Heart left ventricle (tissue), 16 donors: ENCODE data around the gene WNT10A. TPM values are rescaled to one million over a fixed set of nuclear protein-coding genes. Genes with fewer than 3 reads are reported as not detected.

Source experiments
- ATAC-seq, 4 donors: fragments of 200-7000 bp; cut with Tn5 transposase; one replicate each; pipeline ENCODE4 v1.9.1; 2020 to 2022; ENCODE audit warnings: moderate library complexity in 4 of 4, mild to moderate bottlenecking in 3 of 4, moderate number of reproducible peaks in 1 of 4
- DNase-seq, 5 donors: peaks; one replicate each; pipeline ENCODE4 v3.0.0-alpha.2; 2020
- H3K27ac ChIP-seq, 12 donors: fragments of 200-600 bp; sonication (generic) in 4 of 12; one replicate each; pipeline versions ENCODE4 v1.5.0 to v1.8.0; 2016 to 2022; ENCODE audit warnings: mild to moderate bottlenecking in 2 of 12
- H3K27me3 ChIP-seq, 9 donors: fragments of 200-600 bp; sonication (generic) in 2 of 9; one replicate each; pipeline versions ENCODE4 v1.5.1 to v1.8.0; 2016 to 2022; ENCODE audit warnings: mild to moderate bottlenecking in 3 of 9
- H3K36me3 ChIP-seq, 9 donors: fragments of 200-600 bp; sonication (generic) in 2 of 9; one replicate each; pipeline versions ENCODE4 v1.5.0 to v1.8.0; 2018 to 2022; ENCODE audit warnings: mild to moderate bottlenecking in 2 of 9
- H3K4me1 ChIP-seq, 12 donors: fragments of 200-600 bp; sonication (generic) in 4 of 12; one replicate each; pipeline versions ENCODE4 v1.5.0 to v1.8.0; 2016 to 2022; ENCODE audit warnings: mild to moderate bottlenecking in 3 of 12
- H3K4me3 ChIP-seq, 12 donors: fragments of 200-600 bp; sonication (generic) in 4 of 12; one replicate each; pipeline versions ENCODE4 v1.5.0 to v1.8.0; 2017 to 2022; ENCODE audit warnings: mild to moderate bottlenecking in 9 of 12, moderate library complexity in 4 of 12
- H3K9me3 ChIP-seq, 12 donors: fragments of 200-600 bp; sonication (generic) in 4 of 12; one replicate each; pipeline versions ENCODE4 v1.5.0 to v1.8.0; 2016 to 2022; ENCODE audit warnings: mild to moderate bottlenecking in 1 of 12
- POLR2A ChIP-seq, 2 donors: fragments of 450-650 bp; IDR thresholded peaks; one replicate each; pipeline ENCODE4 v1.6.1; 2017; ENCODE audit warnings: antibody characterized with exemption in 2 of 2, mild to moderate bottlenecking in 2 of 2, moderate library complexity in 2 of 2
- WGBS, 4 donors: extraction: QIAGEN DNeasy Blood & Tissue Kit in 2 of 4; methylation state at CpG; one replicate each; pipeline versions ENCODE4 v1.1.5 to v1.1.7; 2013 to 2018; 5-methylcytosine and 5-hydroxymethylcytosine counted together
- intact Hi-C, 10 donors: fragments of 100-400 bp; cut with DNase I; formaldehyde crosslinking; loops; one replicate each; pipeline versions ENCODE4 v1.11.1 to v1.14.2; 2022
- polyA plus RNA-seq, 2 donors: library from polyadenylated mRNA; stranded (reverse); fragments of 200-250 nt; gene quantifications; one replicate each; pipeline ENCODE4 v1.2.3, GENCODE V29; 2013
- total RNA-seq, 9 donors: library from RNA; depleted of rRNA in 2 of 9; stranded (reverse); fragments of >200 nt in 2 of 9; fragmentation: NEBNext Ultra II Directional in 3 of 9; extraction: Animal tissue kit (Norgen Biotek cat#: 25700) in 3 of 9; gene quantifications; one replicate each; pipeline versions ENCODE4 v1.1.0 to v1.2.4, GENCODE V29; 2016 to 2023
- TF ChIP-seq, protein P1 (sequence below), 12 donors: fragments of 200-600 bp; sonication (generic) in 4 of 12; IDR thresholded peaks; one replicate each; pipeline versions ENCODE4 v1.5.0 to v1.8.0; 2018 to 2022; ENCODE audit warnings: antibody characterized with exemption in 12 of 12, mild to moderate bottlenecking in 5 of 12
- donor health status: ischemic (EF 13 %, LVEDD 7.1; RV severe dilation, severe dysfunction).
- donor health status: healthy with polysubstance abuse.
- donor health status: DM: no; HTN: yes; CAD: no.
- donor health status: DM: no; HTN: no; CAD: no.
- donor health status: ischemic (EF 25% LVEDD 6.9; RV normal size, moderate dysfunction).
- donor health status: ischemic (EF 25% LVEDD 5.7; RV mildly dilated, moderate dysfunction).
- donor health status: healthy.
- donor health status: DM: yes; HTN: yes; CAD: no.
- donor health status: ischemic (EF 35%, LVEDD 5.7; RV mildly dilated, moderate dysfunction).
- donor health status: nonischemic (EF 11% LVEDD 7.7; RV severe dilation, severe dysfunction).
- donor health status: DM: yes; HTN: yes; CAD: no.
- donor health status: PGD.
- donor health status: ischemic (EF 29% LVEDD 5.4; RV normal size, mild dysfunction).
- donor health status: nonischemic (EF 23%, LVEDD 6.1; RV moderate dilation, normal function).

Gene WNT10A
- total and polyA plus RNA-seq, 11 donors, result 0.08 to 1.3 (median 0.16) TPM; not detected in 8

DNA sequence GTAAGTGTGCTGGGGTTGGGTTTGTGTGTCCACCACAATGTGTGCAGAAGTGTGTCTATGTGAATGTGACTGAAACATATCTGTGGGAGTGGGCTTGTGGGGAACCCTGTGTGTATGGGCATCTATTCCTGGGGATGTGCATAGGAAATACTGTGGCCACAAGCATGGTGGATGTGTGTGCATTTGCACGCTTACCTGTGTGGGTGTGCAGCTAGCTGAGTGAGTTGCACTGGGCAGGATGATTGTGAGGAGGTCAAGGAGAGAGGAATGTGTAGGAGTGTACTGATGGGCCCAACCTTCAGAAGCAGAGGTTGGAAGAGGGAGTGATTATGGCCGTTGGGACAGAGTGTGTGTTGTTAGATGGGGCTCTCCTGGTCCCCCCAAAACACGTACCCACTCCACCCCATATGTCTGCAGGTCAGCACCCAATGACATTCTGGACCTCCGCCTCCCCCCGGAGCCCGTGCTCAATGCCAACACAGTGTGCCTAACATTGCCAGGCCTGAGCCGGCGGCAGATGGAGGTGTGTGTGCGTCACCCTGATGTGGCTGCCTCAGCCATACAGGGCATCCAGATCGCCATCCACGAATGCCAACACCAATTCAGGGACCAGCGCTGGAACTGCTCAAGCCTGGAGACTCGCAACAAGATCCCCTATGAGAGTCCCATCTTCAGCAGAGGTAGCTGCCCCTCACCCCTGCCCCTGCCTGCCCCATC is 1.2 kb downstream of the WNT10A start:
- Histone ChIP-seq H3K36me3 (no peaks in the 10 kb centered on the region), H3K9me3 (no peaks in the 10 kb centered on the region), H3K4me3 (no peak overlapping the region), H3K27me3 (peaks cover 28 to 84% (median 58%) of the 10 kb centered on the region in 9 donors), H3K4me1 (peaks cover 0 to 33% (median 18%) of the 10 kb centered on the region in 12 donors), H3K27ac (no peak overlapping the region)
- no peak for TF ChIP-seq POLR2A (IDR thresholded peaks at IDR 0.05)
- TF ChIP-seq, protein P1, sequence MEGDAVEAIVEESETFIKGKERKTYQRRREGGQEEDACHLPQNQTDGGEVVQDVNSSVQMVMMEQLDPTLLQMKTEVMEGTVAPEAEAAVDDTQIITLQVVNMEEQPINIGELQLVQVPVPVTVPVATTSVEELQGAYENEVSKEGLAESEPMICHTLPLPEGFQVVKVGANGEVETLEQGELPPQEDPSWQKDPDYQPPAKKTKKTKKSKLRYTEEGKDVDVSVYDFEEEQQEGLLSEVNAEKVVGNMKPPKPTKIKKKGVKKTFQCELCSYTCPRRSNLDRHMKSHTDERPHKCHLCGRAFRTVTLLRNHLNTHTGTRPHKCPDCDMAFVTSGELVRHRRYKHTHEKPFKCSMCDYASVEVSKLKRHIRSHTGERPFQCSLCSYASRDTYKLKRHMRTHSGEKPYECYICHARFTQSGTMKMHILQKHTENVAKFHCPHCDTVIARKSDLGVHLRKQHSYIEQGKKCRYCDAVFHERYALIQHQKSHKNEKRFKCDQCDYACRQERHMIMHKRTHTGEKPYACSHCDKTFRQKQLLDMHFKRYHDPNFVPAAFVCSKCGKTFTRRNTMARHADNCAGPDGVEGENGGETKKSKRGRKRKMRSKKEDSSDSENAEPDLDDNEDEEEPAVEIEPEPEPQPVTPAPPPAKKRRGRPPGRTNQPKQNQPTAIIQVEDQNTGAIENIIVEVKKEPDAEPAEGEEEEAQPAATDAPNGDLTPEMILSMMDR (IDR thresholded peaks at IDR 0.05), result no peak
- DNase-seq, result no peak
- WGBS, 4 donors, result 46 to 64% (median 56%) methylated on average over 13 of the region's 13 CpGs
- ATAC-seq, result no peak
- intact Hi-C loops, result no loop called here

DNA sequence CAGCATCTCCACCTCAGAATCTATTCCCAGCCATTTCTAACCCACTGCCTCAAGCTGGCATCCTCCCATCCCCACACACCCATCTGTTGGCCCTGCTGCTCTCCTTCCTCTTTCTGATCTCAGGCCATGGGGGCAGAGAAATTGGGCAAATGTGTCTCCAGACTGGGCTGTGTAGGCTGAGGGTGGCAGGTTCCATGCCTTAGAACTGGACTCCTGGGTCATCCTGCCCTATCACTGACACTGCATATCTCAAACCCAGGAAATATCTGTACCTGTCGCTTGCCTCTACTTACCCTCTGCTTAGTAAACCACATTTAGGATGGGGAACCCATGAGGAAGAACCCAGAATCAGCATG is 1.8 kb downstream of the WNT10A start:
- intact Hi-C loops, result no loop called here
- WGBS, 4 donors, result 40 to 79% (median 59%) methylated on average over 1 of the region's 1 CpG
- no peak for TF ChIP-seq POLR2A (IDR thresholded peaks at IDR 0.05)
- TF ChIP-seq, protein P1 (IDR thresholded peaks at IDR 0.05), result no peak
- peaks cover 22 to 79% (median 52%) of the 10 kb centered on the region in 9 donors for H3K27me3 ChIP-seq
- no peaks in the 10 kb centered on the region for H3K36me3 ChIP-seq
- ATAC-seq (no peak), DNase-seq (no peak)
- no peaks in the 10 kb centered on the region for H3K9me3 ChIP-seq
- H3K4me1 ChIP-seq, result peaks cover 0 to 32% (median 18%) of the 10 kb centered on the region in 12 donors
- H3K4me3 ChIP-seq, result no peak overlapping the region
- no peak overlapping the region for H3K27ac ChIP-seq

DNA sequence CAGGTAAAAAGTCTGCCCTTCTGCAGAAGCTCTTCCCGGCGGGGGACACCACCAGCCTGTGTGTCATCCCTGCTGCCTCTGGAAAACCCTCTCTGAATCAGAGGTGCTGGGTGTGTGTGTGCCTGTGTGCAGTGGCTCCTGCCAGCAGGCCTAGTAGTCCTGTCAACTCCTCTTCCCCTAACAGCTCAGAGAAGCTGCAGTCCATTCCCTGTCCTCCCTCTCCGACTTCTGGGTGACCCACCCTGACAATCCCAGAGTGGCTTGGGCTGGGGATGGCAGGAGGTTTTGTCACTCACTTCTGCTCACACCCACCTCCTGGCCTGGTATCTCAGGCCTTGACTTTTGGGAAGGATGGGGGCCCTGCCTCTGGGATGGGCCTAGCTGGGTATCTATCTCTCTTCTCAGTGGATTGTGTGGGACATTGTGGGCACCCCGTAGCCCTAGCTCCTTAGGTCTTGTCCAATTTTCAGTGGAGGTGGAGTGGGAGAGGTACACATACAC is 2.3 kb downstream of the WNT10A start:
- H3K36me3 ChIP-seq, result no peaks in the 10 kb centered on the region
- intact Hi-C loops, result no loop called here
- TF ChIP-seq, protein P1 (IDR thresholded peaks at IDR 0.05), result no peak
- TF ChIP-seq POLR2A (IDR thresholded peaks at IDR 0.05), result no peak
- peaks cover 18 to 74% (median 48%) of the 10 kb centered on the region in 9 donors for H3K27me3 ChIP-seq
- ATAC-seq (peak in 3 of 4 donors; percentile 24 to 54 (median 33)), DNase-seq (no peak)
- H3K9me3 ChIP-seq, result no peaks in the 10 kb centered on the region
- H3K27ac ChIP-seq, result no peak overlapping the region
- H3K4me1 ChIP-seq, result peaks cover 0 to 32% (median 18%) of the 10 kb centered on the region in 12 donors
- WGBS, 4 donors, result 38 to 53% (median 46%) methylated on average over 2 to 4 of the region's 4 CpGs
- peak overlapping the region in 4 of 12 donors; percentile 21 to 51 (median 38) for H3K4me3 ChIP-seq
